BE2C (cell line): ENCODE data around the gene KCTD18. TPM values are rescaled to one million over a fixed set of nuclear protein-coding genes. Genes with fewer than 3 reads are reported as not detected.

Source experiments
- DNase-seq: peaks from one replicate; pipeline ENCODE4 v3.0.0-alpha.2; 2020
- H3K27me3 ChIP-seq: fragments of 250-450 bp; sonication (Bioruptor Pico); 2 replicates; pipeline ENCODE4 v1.5.1; 2020; ENCODE audit warnings: mild to moderate bottlenecking
- H3K36me3 ChIP-seq: fragments of 250-450 bp; sonication (Bioruptor Pico); 2 replicates; pipeline ENCODE4 v1.5.1; 2020; ENCODE audit warnings: mild to moderate bottlenecking
- H3K4me1 ChIP-seq: fragments of 250-450 bp; sonication (Bioruptor Pico); 2 replicates; pipeline ENCODE4 v1.5.1; 2020
- H3K4me3 ChIP-seq: 2 replicates; pipeline ENCODE4 v1.5.1; 2011; ENCODE audit warnings: low read depth, low read length
- H3K9me3 ChIP-seq: fragments of 250-450 bp; sonication (Bioruptor Pico); 2 replicates; pipeline ENCODE4 v1.5.1; 2020
- polyA plus RNA-seq: library from polyadenylated mRNA; unstranded; fragments of >200 nt; gene quantifications from one replicate; pipeline ENCODE4 v1.2.1, GENCODE V29; 2012; ENCODE audit warnings: low read depth, missing spikeins; ENCODE audit not compliant: insufficient read length, insufficient read depth
- TF ChIP-seq, protein P1 (sequence below): IDR thresholded peaks from 2 replicates; pipeline ENCODE4 v1.5.1; 2012; ENCODE audit warnings: mild to moderate bottlenecking, low read depth, low read length

The KCTD18 gene
- polyA plus RNA-seq: 9.4 TPM

DNA sequence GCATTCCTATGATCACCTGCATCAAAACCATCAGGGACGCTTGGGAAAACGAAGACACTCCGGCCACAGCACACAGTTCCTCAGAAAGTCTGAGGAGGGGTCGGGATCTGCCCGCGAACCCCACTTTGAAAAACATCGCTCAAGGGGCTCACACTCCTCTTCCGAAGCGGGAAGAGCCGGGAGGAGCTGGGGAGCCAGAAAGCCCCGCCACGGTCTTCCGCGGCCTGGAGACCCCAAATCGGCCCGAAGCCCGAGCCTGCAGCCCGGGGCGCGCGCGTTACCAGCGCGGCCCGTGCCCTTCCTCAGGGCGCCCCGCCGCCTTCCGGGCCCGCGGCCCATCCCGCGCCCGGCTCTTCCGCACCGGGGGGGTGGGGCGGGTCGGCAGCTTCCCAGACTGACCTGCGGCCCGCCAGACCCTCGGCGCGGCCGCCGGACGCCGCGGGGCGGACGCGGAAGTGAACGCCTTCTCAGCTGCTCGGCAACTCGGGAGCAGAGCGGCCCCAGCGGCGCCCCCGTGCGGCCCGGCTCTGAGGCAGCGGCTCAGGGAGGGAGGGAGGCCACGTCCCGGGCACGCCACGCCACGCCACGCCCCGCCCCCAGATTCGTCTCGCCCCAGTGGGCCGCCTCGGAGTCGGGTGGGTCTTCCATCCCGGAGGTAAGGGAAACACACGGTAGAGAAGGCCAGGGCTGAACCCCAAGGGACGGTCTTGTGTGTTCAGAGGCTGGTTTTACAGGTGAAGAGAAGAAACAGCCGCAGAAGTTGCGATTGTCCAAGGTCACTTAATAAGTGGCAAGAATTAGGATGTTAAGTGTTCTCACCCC is at the start of gene KCTD18:
Gene KCTD18 (minus strand): TSS at position 457 of the 822 bp plus-strand sequence. CDS start 3,052 bp downstream, outside the sequence.
- peaks cover 21% of the 10 kb centered on the region for H3K27me3 ChIP-seq
- no peaks in the 10 kb centered on the region for H3K4me1 ChIP-seq
- H3K36me3 ChIP-seq: no peaks in the 10 kb centered on the region
- H3K4me3 ChIP-seq: peak within 1 kb of the TSS; percentile 78
- DNase-seq: peak; percentile 94
- TF ChIP-seq, protein P1, sequence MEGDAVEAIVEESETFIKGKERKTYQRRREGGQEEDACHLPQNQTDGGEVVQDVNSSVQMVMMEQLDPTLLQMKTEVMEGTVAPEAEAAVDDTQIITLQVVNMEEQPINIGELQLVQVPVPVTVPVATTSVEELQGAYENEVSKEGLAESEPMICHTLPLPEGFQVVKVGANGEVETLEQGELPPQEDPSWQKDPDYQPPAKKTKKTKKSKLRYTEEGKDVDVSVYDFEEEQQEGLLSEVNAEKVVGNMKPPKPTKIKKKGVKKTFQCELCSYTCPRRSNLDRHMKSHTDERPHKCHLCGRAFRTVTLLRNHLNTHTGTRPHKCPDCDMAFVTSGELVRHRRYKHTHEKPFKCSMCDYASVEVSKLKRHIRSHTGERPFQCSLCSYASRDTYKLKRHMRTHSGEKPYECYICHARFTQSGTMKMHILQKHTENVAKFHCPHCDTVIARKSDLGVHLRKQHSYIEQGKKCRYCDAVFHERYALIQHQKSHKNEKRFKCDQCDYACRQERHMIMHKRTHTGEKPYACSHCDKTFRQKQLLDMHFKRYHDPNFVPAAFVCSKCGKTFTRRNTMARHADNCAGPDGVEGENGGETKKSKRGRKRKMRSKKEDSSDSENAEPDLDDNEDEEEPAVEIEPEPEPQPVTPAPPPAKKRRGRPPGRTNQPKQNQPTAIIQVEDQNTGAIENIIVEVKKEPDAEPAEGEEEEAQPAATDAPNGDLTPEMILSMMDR: peak; percentile 68
- H3K9me3 ChIP-seq: no peaks in the 10 kb centered on the region

DNA sequence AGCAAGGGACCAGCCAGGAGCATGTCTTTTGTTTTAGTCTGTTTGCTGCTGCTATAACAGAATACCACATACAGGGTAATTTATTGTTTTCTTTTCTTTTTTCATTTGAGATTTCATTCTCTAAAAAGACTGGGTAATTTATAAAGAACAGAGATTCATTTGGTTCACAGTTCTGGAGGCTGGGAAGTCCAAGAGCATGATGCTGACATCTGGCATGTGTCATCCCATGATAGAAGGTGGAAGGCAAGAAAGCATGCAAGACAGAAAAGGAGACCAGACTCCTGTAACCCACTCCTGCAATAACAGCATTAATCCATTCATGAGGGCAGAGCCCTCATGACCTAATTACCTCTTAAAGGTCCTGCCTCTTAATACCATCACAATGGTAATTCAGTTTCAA is 30.9 kb upstream of the KCTD18 start:
- no peak for DNase-seq
- no peak overlapping the region for H3K4me3 ChIP-seq
- no peaks in the 10 kb centered on the region; the same call in 1 of the 2 replicates for H3K9me3 ChIP-seq
- no peaks in the 10 kb centered on the region for H3K27me3 ChIP-seq
- TF ChIP-seq, protein P1: no peak
- H3K4me1 ChIP-seq: peaks cover 2% of the 10 kb centered on the region; the same call in 1 of the 2 replicates
- H3K36me3 ChIP-seq: peaks cover 28% of the 10 kb centered on the region

- Histone ChIP-seq H3K9me3 (no peaks in the 10 kb centered on the region; the same call in 1 of the 2 replicates), H3K27me3 (no peaks in the 10 kb centered on the region), H3K4me3 (no peak overlapping the region), H3K4me1 (peaks cover 2% of the 10 kb centered on the region; the same call in 1 of the 2 replicates), H3K36me3 (peaks cover 29% of the 10 kb centered on the region)
- no peak for DNase-seq
- TF ChIP-seq, protein P1: no peak
These were observed 28.3 kb upstream of the KCTD18 start for GRCh38 chr2:200538139-200538538.

DNA sequence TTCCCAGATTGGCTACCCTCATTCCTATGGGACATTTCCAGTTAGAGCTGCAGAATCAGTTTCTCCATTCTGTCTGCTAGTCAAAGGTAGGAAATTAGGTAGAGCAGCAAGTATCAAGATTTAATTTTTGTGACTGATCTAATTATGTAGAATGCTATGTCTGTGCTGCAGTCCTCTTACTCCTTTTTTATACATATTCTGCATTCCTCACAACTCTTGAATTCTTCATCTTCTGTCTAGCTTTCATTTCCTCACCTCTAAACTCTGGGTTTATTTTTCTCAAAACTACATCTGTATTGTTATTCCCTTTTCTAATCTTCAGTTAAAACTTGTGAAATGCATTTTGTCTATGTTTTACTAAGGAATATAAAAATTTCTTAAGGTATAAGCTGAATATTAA is 24.7 kb upstream of the KCTD18 start:
- peaks cover 10% of the 10 kb centered on the region for H3K36me3 ChIP-seq
- no peaks in the 10 kb centered on the region for H3K27me3 ChIP-seq
- H3K4me1 ChIP-seq: peaks cover 2% of the 10 kb centered on the region; the same call in 1 of the 2 replicates
- H3K9me3 ChIP-seq: no peaks in the 10 kb centered on the region
- H3K4me3 ChIP-seq: no peak overlapping the region
- no peak for DNase-seq
- TF ChIP-seq, protein P1: no peak

DNA sequence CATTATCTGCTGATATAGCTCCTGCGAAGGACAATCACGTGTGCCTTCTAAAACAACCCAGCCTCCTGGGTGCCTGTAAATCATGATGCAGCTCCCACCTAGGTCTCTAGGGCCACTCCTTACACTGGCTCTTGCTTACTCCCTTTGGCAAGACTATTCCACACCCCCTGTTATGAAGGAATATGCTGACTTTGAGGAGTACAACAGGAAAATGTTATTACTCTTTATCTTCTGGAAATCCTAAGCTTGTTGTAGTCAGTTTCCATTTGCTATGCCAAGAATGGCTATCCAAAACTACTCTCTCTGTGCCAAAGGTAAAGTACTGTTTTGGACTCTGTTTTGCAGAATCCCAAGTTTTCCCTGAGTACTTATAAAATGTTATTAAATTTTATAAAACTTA is 23.9 kb upstream of the KCTD18 start:
- TF ChIP-seq, protein P1: no peak
- Histone ChIP-seq H3K36me3 (peaks cover 10% of the 10 kb centered on the region), H3K4me3 (no peak overlapping the region), H3K27me3 (no peaks in the 10 kb centered on the region), H3K4me1 (no peaks in the 10 kb centered on the region), H3K9me3 (no peaks in the 10 kb centered on the region)
- DNase-seq: no peak

DNA sequence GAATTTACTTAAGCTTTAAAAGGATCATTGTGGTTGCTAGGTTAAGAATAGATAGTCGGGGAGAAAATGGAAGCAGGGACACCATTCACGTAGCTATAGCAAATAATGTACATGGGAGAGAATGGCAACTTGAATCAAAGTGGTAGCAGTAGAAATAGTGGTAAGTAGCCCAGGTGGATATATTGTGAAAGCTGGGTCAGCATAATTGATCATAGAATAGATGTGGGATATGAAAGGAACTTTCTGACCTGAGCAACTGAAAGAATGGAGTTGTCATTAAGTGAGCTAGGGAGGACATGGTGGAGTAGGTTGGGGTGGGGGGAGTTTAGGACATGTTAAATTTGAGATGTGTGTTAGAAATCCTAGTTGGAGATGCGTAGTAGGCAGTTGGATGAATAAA is 18.4 kb upstream of the KCTD18 start:
- Histone ChIP-seq H3K4me3 (no peak overlapping the region), H3K4me1 (peaks cover 6% of the 10 kb centered on the region; the same call in 1 of the 2 replicates), H3K36me3 (no peaks in the 10 kb centered on the region), H3K9me3 (no peaks in the 10 kb centered on the region), H3K27me3 (no peaks in the 10 kb centered on the region)
- no peak for DNase-seq
- TF ChIP-seq, protein P1: no peak
